GM18951 (cell line): ENCODE results near the gene RUNX3.

ENCODE experiments used
- POLR2A ChIP-seq: IDR thresholded peaks from 4 replicates; pipeline ENCODE4 v1.6.1; 2011; ENCODE audit warnings: mild to moderate bottlenecking; ENCODE audit not compliant: insufficient read length, insufficient read depth; ENCODE audit errors: extremely low read depth
- in situ Hi-C: fragments of 300-500 bp; cut with MboI; formaldehyde crosslinking; loops from one replicate; pipeline ENCODE4 v1.12.0; 2022; ENCODE audit warnings: low sequenced_read_pairs, mixed read lengths, inconsistent platforms; ENCODE audit not compliant: unreplicated experiment

RUNX3 gene

GRCh38 chr1:24917327-24918074 is 12.6 kb downstream of the RUNX3 start:
- in situ Hi-C loops = no loop called here
- TF ChIP-seq POLR2A = no peak

DNA sequence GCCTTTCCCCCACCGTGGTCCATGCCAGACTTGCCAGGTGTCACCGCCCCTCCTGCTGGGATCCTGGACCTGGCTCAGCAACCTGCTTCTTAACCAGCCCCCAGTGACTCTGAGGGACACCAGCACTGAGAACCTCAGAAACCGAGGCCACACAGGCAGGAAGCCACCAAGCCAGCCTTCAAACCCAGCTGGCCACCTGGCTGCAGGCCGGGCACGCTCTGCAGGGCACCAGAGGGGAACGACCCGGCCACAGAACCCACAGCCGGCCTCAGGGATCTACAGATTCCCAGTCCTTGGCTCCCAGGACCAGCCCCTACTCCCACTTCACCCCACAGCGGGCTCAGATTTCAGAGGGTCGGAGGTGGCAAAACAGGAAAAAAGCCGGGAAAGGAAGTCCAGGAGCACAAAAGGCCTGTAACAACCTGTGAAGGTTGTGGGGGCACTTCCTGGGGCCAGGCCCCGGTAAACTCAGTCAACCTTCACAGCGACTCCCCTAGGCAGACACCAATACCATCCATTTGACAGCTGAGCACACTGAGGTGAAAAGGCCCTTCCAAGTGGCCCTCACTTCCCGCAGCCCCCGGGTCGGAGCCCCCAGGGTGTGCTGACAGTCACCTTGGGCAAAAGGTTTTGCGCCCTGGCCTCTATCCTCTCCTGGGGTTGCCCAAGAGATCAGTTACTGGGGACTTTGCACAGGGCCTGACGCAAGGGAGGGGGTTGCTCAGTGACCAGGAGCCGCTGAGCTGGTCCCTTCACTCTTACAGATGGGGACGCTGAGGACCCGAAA is 14.1 kb downstream of the RUNX3 start:
- in situ Hi-C loops = no loop called here

GRCh38 chr1:24914226-24915069 is 15.6 kb downstream of the RUNX3 start:
- peak; percentile 34 for TF ChIP-seq POLR2A
- in situ Hi-C loops = no loop called here

More for the DNA sequence above, 14.1 kb downstream of the RUNX3 start:
- no peak for TF ChIP-seq POLR2A

DNA sequence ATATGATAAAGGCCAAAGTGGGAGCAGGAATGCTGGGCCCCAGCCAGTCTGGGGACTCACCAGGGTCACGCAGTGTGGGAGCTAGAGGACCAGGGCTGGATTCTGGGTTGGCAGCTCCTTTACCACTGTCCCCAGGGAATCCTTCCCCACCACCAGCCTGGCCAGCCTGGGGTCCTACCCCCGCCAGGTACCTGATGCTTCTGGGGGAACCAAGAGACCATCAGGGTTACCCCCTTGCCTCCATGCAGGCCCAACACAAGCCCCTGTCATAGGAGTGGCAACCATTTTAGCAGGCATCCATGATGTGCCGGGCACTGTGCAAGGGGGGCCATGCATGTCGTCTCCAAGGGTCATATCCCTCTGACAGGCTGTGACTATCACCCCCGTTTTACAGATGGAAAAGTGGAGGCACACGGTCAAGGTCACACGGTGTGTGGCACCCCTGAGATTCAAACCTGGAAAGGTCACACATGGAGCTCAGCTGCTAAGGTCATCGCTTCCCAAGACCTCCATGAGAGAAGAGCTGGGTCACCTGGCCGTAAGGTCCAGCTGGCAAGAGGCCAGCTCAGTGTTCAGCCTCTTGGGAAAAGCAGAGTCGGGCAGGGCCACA is 16.4 kb downstream of the RUNX3 start:
- no peak for TF ChIP-seq POLR2A
- in situ Hi-C loops = no loop called here

DNA sequence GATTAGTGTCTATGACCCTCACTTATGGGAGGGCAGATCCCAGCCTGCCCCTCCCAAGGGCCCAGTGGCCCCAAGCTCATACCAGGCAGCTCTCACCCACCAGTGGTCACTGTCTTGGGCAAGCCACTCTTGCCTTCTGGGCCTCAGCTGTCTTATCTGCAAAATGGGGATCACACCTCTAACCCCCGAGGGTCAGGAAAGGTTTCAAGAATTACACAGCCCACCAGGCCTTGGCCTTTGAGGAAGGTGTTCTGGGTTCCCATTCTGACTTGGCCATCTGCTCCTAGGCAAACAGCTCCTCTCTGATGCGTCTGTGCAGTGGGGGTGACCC is 16.8 kb downstream of the RUNX3 start:
- no peak for TF ChIP-seq POLR2A
- in situ Hi-C loops = no loop called here

DNA sequence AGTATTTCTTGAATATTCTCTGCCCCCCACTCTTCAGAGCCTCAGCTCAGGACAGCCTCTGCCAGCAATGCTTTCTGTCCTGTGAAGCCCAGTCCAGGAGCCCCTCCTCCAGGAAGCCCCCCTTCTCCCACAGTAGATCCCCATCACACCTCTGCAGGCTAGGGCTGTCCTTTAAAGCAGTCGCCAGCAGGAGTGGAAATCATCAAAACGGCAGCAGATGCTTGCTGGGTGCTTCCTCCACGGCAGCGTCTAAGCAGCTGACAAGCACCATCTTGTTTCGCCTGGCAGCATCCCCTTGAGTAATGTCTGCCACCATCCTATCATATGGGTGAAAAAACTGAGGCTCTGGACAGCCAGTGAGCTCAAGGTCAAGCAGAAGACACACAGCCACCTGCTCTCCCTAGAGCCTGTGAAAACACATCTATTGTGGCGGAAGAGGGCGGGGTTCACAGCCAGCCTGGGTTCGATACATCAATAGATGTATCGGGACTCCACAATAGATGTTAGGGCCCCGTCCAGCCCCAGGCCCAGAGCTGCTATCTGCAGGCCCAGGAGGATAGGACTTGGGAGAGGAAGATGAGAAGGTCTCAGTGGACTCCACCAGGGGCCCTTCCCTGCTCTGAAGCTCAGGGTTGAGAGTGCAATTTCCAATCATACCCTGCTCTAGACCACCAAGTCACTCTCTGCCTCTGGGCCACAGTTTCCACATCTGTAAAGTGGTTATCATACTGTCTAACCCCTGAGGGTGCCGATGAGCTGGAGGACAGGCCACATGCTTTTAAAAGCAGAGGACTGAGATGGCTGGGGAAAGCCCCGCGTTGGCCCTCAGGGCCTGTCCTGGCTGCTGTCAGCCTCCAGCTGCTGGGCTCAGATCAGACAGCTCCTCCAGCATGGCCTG is 17.5 kb downstream of the RUNX3 start:
- in situ Hi-C loops = no loop called here
- no peak for TF ChIP-seq POLR2A

GRCh38 chr1:24911651-24912155 is 18.4 kb downstream of the RUNX3 start:
- peak; percentile 5 for TF ChIP-seq POLR2A
- in situ Hi-C loops = no loop called here

DNA sequence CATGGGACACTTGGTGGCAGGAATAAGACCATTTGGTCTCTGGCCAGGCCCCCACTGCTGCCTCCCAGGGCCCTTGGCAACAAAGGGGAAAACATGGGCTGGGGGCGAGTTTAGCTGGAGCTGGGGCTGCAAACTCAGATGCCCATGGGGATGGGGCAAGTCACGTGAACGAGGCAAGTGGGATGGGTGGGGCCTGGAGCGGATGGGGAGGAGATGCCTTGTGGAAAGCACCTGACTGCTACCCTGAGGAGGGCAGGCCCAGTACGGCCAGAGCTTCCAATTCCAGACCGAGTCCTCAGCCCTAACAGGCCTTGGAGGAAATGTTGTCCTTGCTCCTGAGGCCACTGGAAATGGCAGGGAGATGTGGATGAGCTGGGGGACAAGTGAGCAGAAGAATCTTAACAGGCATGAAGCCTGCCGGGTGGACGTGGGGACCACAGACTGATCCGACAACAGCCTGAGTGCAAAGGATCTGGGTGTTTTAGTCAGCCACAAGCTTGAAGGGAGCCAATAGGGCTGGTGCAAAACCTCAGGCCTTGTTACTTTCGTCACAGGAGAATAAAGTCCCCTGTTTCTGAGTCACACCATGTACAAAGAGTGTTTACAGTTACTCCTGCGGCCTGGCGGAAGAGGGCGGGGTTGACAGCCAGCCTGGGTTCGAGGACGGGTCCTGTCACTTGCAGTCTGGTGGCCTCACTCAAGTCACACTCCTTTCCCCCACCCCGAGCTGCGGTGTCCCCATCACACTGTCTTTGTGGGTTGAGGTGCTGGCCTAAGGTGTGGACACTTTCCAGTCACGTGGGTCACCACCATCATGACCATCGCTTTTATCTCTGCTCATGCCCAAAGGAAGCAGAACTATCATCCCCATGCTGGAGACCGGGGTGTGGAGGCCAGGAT is 19.1 kb downstream of the RUNX3 start:
- in situ Hi-C loops = no loop called here
- TF ChIP-seq POLR2A = peak; percentile 16

DNA sequence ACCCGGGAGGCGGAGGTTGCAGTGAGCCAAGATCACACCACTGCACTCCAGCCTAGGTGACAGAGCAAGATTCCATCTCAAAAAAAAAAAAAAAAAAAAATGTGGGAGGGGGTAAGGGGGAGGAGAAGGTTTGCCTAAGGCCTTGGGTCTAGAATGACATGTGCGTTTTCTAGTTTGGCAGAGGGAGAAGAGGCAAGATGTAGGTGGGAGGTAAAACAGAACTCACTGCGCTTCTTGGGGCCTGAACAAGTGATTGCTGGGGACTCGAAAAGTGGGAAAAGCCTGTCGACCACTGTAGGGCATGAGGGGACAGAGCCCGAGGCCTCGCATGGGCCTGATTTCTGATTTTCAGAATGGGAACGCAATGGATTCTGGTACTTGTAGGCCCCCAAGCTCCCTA is 19.9 kb downstream of the RUNX3 start:
- TF ChIP-seq POLR2A = no peak
- in situ Hi-C loops = no loop called here

- no peak for TF ChIP-seq POLR2A
- in situ Hi-C loops = no loop called here
Measured at GRCh38 chr1:24909388-24909898, 20.6 kb downstream of the RUNX3 start.
